Loucy (cell line): ENCODE results near the gene LPP.

Experiments used
- H2AFZ ChIP-seq: fragments of 200-600 bp; sonication (generic); 2 replicates; pipeline ENCODE4 v1.6.0; 2016; ENCODE audit warnings: antibody characterized with exemption, mild to moderate bottlenecking, low read length, moderate library complexity
- H3F3A ChIP-seq: fragments of 200-600 bp; 2 replicates; pipeline ENCODE4 v1.6.0; 2016; ENCODE audit warnings: antibody characterized with exemption, low read depth, mild to moderate bottlenecking
- H3K27me3 ChIP-seq: fragments of 200-600 bp; sonication (generic); 2 replicates; pipeline ENCODE4 v1.6.1; 2014; ENCODE audit warnings: low read length, mild to moderate bottlenecking; ENCODE audit not compliant: insufficient read depth, poor library complexity, severe bottlenecking
- H3K36me3 ChIP-seq: fragments of 200-600 bp; sonication (generic); 2 replicates; pipeline ENCODE4 v1.6.1; 2016; ENCODE audit warnings: low read length; ENCODE audit not compliant: insufficient read depth
- H3K4me1 ChIP-seq: fragments of 200-600 bp; sonication (generic); 2 replicates; pipeline ENCODE4 v1.5.1; 2014; ENCODE audit warnings: low read length, mild to moderate bottlenecking; ENCODE audit not compliant: insufficient read depth, poor library complexity, severe bottlenecking
- H3K4me2 ChIP-seq: fragments of 200-600 bp; sonication (generic); 2 replicates; pipeline ENCODE4 v1.6.0; 2014; ENCODE audit warnings: antibody characterized with exemption, low read length, low read depth, mild to moderate bottlenecking; ENCODE audit not compliant: poor library complexity, severe bottlenecking
- H3K4me3 ChIP-seq: fragments of 200-600 bp; sonication (generic); 2 replicates; pipeline ENCODE4 v1.5.1; 2014; ENCODE audit warnings: low read length, mild to moderate bottlenecking, mixed read lengths; ENCODE audit not compliant: poor library complexity, severe bottlenecking
- H3K79me2 ChIP-seq: fragments of 200-600 bp; sonication (generic); 2 replicates; pipeline ENCODE4 v1.6.1; 2014; ENCODE audit warnings: low read length; ENCODE audit not compliant: insufficient read depth
- H3K9ac ChIP-seq: fragments of 200-600 bp; sonication (generic); 2 replicates; pipeline ENCODE4 v1.6.0; 2014; ENCODE audit warnings: mild to moderate bottlenecking, low read depth, low read length, moderate library complexity; ENCODE audit not compliant: poor library complexity, severe bottlenecking
- H3K9me2 ChIP-seq: fragments of 200-600 bp; sonication (generic); replicated peaks from 2 replicates; pipeline ENCODE4 v1.6.1; 2016; ENCODE audit warnings: low read depth, low read length, mixed read lengths
- H3K9me3 ChIP-seq: fragments of 200-600 bp; sonication (generic); 2 replicates; pipeline ENCODE4 v1.6.1; 2014; ENCODE audit warnings: mild to moderate bottlenecking, antibody characterized with exemption, low read length, low read depth; ENCODE audit not compliant: insufficient read depth
- H4K20me1 ChIP-seq: fragments of 200-600 bp; sonication (generic); 2 replicates; pipeline ENCODE4 v1.6.0; 2014; ENCODE audit warnings: antibody characterized with exemption, low read length, mild to moderate bottlenecking; ENCODE audit not compliant: insufficient read depth, poor library complexity, severe bottlenecking
- CTCF ChIP-seq: fragments of 200-600 bp; sonication (generic); conservative IDR thresholded peaks from 2 replicates; pipeline ENCODE4 v1.5.1; 2014; ENCODE audit warnings: mild to moderate bottlenecking, antibody characterized with exemption, low read length
- EZH2phosphoT487 ChIP-seq: fragments of 200-600 bp; IDR thresholded peaks from 2 replicates; pipeline ENCODE4 v1.6.1; 2018; ENCODE audit warnings: antibody characterized with exemption, mild to moderate bottlenecking, moderate library complexity, borderline replicate concordance

The LPP gene

DNA sequence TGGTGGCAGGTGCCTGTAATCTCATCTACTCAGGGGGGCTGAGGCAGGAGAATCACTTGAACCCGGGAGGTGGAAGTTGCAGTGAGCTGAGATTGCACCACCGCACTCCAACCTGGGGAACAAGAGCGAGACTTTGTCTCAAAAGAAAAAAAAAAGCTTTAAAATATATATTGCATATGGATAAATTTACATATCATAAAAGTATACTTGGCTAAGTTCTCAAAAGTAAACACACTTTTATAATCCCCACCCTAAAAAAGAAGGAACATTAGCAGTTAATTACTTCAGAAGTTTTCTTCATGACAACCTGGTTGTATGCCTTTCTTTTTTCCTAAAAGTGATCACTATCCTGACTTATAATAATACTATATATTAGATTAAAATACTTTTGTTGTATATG lies 648.7 kb downstream of the LPP start:
- Histone ChIP-seq H3K4me1 (no peaks in the 10 kb centered on the region), H3K4me3 (no peak overlapping the region), H3K9ac (no peak overlapping the region), H3K79me2 (no peaks in the 10 kb centered on the region), H3K36me3 (no peaks in the 10 kb centered on the region), H3K27me3 (no peaks in the 10 kb centered on the region), H4K20me1 (no peaks in the 10 kb centered on the region), H2AFZ (no peak overlapping the region), H3K4me2 (no peak overlapping the region), H3K9me2 (no peaks in the 10 kb centered on the region), H3F3A (no peaks in the 10 kb centered on the region), H3K9me3 (peaks cover 10% of the 10 kb centered on the region)
- no peak for TF ChIP-seq EZH2phosphoT487
- no peak for TF ChIP-seq CTCF

GRCh38 chr3:188807006-188807405 lies 653.0 kb downstream of the LPP start:
- Histone ChIP-seq H3K4me1 (no peaks in the 10 kb centered on the region), H3K9me3 (peaks cover 14% of the 10 kb centered on the region), H3K9ac (no peak overlapping the region), H4K20me1 (no peaks in the 10 kb centered on the region), H3K9me2 (no peaks in the 10 kb centered on the region), H3K36me3 (no peaks in the 10 kb centered on the region), H3K4me3 (no peak overlapping the region), H3K4me2 (no peak overlapping the region), H3K79me2 (no peaks in the 10 kb centered on the region), H2AFZ (no peak overlapping the region), H3F3A (no peaks in the 10 kb centered on the region), H3K27me3 (no peaks in the 10 kb centered on the region)
- TF ChIP-seq CTCF (no peak), EZH2phosphoT487 (no peak)

GRCh38 chr3:188812198-188812597 lies 658.2 kb downstream of the LPP start:
- no peaks in the 10 kb centered on the region for H3K79me2 ChIP-seq

More at GRCh38 chr3:188812198-188812597, 658.2 kb downstream of the LPP start:
- H2AFZ ChIP-seq, result no peak overlapping the region
- H3K36me3 ChIP-seq, result no peaks in the 10 kb centered on the region
- H3K4me3 ChIP-seq, result no peak overlapping the region
- H3K27me3 ChIP-seq, result no peaks in the 10 kb centered on the region
- H3K9me3 ChIP-seq, result peaks cover 8% of the 10 kb centered on the region
- no peaks in the 10 kb centered on the region for H3K9me2 ChIP-seq
- H3K9ac ChIP-seq, result no peak overlapping the region
- H4K20me1 ChIP-seq, result no peaks in the 10 kb centered on the region
- no peaks in the 10 kb centered on the region for H3K4me1 ChIP-seq
- no peak for TF ChIP-seq CTCF
- TF ChIP-seq EZH2phosphoT487, result no peak
- H3F3A ChIP-seq, result no peaks in the 10 kb centered on the region
- H3K4me2 ChIP-seq, result no peak overlapping the region
